ENCODE results near the gene FOXB2. TPM values are rescaled to one million over a fixed set of nuclear protein-coding genes. Genes with fewer than 3 reads are reported as not detected.

Gene FOXB2
- total RNA-seq, 1 donor from 2014 or later, result not detected

- no peak for ATAC-seq
- intact Hi-C loops (cut with micrococcal nuclease), result no loop called here
- no peak for DNase-seq
Observed at GRCh38 chr9:77014597-77015263, 4.7 kb upstream of the FOXB2 start.

GRCh38 chr9:77015327-77016048 is 4.0 kb upstream of the FOXB2 start:
- DNase-seq (no peak), ATAC-seq (no peak)
- intact Hi-C loops (cut with micrococcal nuclease), result no loop called here

GRCh38 chr9:77016121-77016525 is 3.3 kb upstream of the FOXB2 start:
- no peak for DNase-seq
- intact Hi-C loops (cut with micrococcal nuclease), result no loop called here
- no peak for ATAC-seq

GRCh38 chr9:77016526-77017504 is 2.6 kb upstream of the FOXB2 start:
- DNase-seq, result no peak
- intact Hi-C loops (cut with micrococcal nuclease), result no loop called here

DNA sequence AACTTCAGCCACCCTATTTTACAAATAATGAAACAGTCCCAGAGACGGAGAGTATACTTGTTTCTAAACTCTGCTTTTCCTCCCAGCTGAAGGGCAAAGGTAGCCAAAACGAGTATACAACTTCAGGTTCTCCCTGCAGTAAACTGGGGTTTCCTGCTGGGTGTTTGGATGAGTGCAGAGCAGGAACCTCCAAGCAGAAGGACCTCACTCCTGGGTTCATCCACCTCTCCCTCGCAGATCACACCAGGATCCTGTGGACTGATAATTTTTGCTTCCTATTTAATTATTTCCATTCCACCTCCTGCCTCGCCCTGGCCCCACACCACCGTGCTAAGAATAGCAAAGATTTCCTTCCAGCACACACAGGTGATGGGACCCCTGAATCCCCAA is 2.0 kb upstream of the FOXB2 start:
- DNase-seq (no peak), ATAC-seq (no peak)
- intact Hi-C loops (cut with micrococcal nuclease), result no loop called here

More at GRCh38 chr9:77016526-77017504, 2.6 kb upstream of the FOXB2 start:
- ATAC-seq, result no peak

DNA sequence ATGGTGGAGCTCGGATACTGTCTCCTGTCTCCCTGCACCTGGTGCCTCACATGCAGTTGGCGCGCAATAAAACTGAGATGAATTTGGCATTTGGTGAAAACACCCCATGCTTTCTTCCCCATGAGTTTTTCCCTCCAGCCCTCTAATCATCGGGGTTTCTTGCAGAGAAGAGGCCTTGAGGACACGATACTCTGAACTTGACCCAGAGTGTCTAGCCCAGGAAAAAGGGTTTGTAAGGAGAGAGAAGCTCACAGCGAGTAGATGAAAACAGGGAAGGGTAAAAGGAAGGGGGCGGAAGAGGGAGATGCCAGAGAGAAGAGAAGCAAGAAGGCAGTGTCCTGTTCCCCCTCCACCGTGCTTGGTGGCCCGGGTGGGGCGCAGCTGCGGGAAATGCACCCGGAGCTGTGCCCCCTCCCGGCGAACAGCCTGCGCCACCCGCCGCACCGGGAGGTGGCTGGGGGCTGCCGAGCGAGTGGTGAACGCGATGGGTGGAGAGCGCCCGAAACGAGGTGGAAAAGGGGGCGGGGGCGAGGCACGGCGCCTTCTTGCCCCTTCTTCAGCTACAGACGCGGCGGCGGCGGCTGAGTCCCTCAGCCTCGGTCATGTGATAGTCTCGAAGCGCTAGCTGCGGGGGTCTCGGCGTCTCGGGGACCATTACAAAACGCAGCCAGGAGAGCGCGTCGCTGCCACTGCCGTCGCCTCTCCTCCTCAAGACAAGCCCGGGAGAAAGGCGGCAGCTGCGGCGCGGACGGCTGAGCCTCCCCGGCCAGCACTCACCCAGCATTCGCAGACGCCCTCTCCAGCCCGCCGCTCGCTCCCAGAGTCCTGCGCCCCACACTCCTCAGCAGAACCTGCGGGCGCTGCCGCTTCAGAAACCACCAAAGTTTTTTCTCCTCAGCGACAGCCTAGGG is 1.1 kb upstream of the FOXB2 start:
- ATAC-seq, result no peak
- no peak for DNase-seq
- intact Hi-C loops (cut with micrococcal nuclease), result no loop called here

GRCh38 chr9:77018969-77019235 is 553 bp upstream of the FOXB2 start:
- DNase-seq (no peak), ATAC-seq (no peak)
- intact Hi-C loops (cut with micrococcal nuclease), result no loop called here

- ATAC-seq (no peak), DNase-seq (no peak)
- intact Hi-C loops (cut with micrococcal nuclease), result no loop called here
Observed at GRCh38 chr9:77019926-77020412, 514 bp downstream of the FOXB2 start.

- no peak for DNase-seq
- intact Hi-C loops (cut with micrococcal nuclease), result no loop called here
- ATAC-seq, result no peak
Observed at GRCh38 chr9:77020413-77021290, 1.2 kb downstream of the FOXB2 start.

DNA sequence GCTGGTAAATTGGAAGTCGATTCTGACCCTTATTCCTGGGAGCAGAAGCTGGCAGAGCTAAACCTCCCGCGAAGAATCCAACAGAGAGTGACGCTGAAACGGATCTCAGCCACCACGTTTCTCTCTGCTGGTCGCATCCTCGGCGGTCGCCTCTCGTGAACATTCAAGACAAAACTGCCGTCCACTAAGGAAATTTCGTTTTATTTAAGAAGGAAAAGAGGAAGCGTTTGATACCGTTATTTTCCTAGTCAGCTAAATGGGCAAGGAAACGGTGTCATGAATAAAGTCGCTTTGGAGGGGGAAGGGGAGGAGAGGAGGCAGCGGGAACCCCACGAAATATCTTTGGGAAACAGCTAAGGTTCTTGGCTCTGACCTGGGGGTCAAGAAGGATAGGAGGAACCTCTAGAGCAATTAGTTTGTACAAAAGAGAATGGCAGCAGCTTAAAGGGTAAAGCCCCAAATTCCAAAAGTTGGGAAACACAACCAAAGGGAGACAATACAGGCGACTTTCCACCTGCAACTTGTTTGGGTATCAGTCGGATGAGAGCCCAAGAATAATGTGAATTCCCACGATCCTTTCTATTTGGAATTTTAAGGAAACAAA is 1.9 kb downstream of the FOXB2 start:
- no peak for ATAC-seq
- intact Hi-C loops (cut with micrococcal nuclease), result no loop called here
- DNase-seq, result no peak

GRCh38 chr9:77021922-77022782 is 2.7 kb downstream of the FOXB2 start:
- intact Hi-C loops (cut with micrococcal nuclease), result no loop called here
- DNase-seq, result no peak

GRCh38 chr9:77022783-77023440 is 3.5 kb downstream of the FOXB2 start:
- DNase-seq, result no peak
- intact Hi-C loops (cut with micrococcal nuclease), result no loop called here
- ATAC-seq, result no peak

More at GRCh38 chr9:77021922-77022782, 2.7 kb downstream of the FOXB2 start:
- no peak for ATAC-seq

DNA sequence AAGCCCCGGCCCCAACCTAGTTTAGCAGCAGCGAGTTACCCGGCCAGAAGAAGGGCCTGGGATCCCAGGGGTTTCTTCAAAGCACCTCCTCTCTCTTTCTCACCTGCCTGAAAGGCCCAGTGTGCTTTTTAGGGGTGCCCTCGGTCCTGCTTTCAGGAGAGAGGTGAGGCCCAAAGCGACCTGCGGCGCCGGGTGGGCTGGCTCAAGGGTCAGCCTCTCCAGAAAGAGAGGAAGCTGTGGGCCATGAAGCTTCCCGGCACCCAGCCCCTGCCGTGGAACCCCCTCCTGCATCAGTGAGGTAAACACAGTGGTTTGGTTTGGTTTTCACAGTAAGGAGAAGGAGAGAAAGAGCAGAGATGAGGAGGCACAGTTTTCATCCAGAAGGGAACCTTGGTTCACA is 4.3 kb downstream of the FOXB2 start:
- ATAC-seq (no peak), DNase-seq (no peak)
- intact Hi-C loops (cut with micrococcal nuclease), result no loop called here

- intact Hi-C loops (cut with micrococcal nuclease), result no loop called here
- DNase-seq (no peak), ATAC-seq (no peak)
Observed at GRCh38 chr9:77024776-77025545, 5.5 kb downstream of the FOXB2 start.

DNA sequence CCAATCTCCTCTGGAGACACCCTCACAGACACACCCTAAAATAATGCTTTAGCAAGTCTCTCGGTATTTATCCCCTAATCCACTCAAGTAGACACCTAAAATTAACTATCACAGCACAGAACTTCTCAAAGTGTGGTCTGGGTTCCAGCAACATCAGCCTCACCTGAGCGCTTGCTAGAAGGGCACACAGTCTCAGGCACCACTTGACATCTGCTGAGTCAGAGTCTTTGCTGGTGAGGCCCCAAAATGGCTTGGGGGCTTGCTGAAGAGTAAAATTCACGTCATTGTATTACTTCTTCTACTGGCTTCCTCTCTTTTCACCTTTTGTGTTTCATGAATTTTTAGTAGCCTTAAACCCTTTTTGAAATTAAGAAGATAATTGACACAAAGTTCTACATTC is 9.0 kb downstream of the FOXB2 start:
- ATAC-seq, result no peak
- intact Hi-C loops (cut with micrococcal nuclease), result no loop called here

More for the DNA sequence above, 9.0 kb downstream of the FOXB2 start:
- no peak for DNase-seq

Data from left ventricle myocardium superior (tissue), 1 donor.